Mesenchymal stem cell (in vitro differentiated cells and primary cell): ENCODE measurements around the gene OTOG.

Source experiments
- DNase-seq: peaks from one replicate; pipeline ENCODE4 v3.0.0-alpha.2; 2013
- H2AFZ ChIP-seq: one replicate; pipeline ENCODE4 v1.6.1; 2013; ENCODE audit warnings: low read depth, mild to moderate bottlenecking, control low read depth, inconsistent platforms, low read length, moderate library complexity
- H2AK5ac ChIP-seq: 2 replicates; pipeline ENCODE4 v1.6.1; 2013; ENCODE audit warnings: low read length, moderate library complexity, mild to moderate bottlenecking, inconsistent platforms; ENCODE audit not compliant: severe bottlenecking
- H2BK120ac ChIP-seq: one replicate; pipeline ENCODE4 v1.6.1; 2013; ENCODE audit warnings: low read depth, mild to moderate bottlenecking, inconsistent platforms, low read length, moderate library complexity
- H2BK12ac ChIP-seq, 2 experiments: one replicate each; pipeline ENCODE4 v1.6.1; 2013; ENCODE audit warnings: inconsistent platforms in 2 of 2, low read length in 2 of 2, mild to moderate bottlenecking in 2 of 2, moderate library complexity in 2 of 2, control low read depth in 1 of 2
- H2BK15ac ChIP-seq: one replicate; pipeline ENCODE4 v1.6.1; 2013; ENCODE audit warnings: mild to moderate bottlenecking, low read depth, inconsistent platforms; ENCODE audit not compliant: poor library complexity, severe bottlenecking
- H2BK5ac ChIP-seq: 2 replicates; pipeline ENCODE4 v1.6.1; 2013; ENCODE audit warnings: low read depth, mild to moderate bottlenecking, low read length, control low read depth, inconsistent platforms; ENCODE audit not compliant: poor library complexity, severe bottlenecking
- H3K14ac ChIP-seq, 2 experiments: one replicate each; pipeline ENCODE4 v1.6.1; 2013; ENCODE audit warnings: inconsistent platforms in 2 of 2, low read length in 2 of 2, control low read depth in 1 of 2, mild to moderate bottlenecking in 1 of 2, moderate library complexity in 1 of 2
- H3K18ac ChIP-seq, 2 experiments: one replicate each; pipeline ENCODE4 v1.6.1; 2013; ENCODE audit warnings: inconsistent platforms in 2 of 2, low read length in 2 of 2, control low read depth in 1 of 2, low read depth in 1 of 2, mild to moderate bottlenecking in 1 of 2
- H3K23ac ChIP-seq, 2 experiments: one replicate each; pipeline ENCODE4 v1.6.1; 2013; ENCODE audit warnings: inconsistent platforms in 2 of 2, low read length in 2 of 2, mild to moderate bottlenecking in 2 of 2, moderate library complexity in 2 of 2, control low read depth in 1 of 2
- H3K27ac ChIP-seq: 2 replicates; pipeline ENCODE4 v1.5.1; 2013; ENCODE audit warnings: mild to moderate bottlenecking, moderate library complexity, low read length, control low read depth, inconsistent platforms; ENCODE audit not compliant: poor library complexity, severe bottlenecking
- H3K27me3 ChIP-seq, 2 experiments: 2 replicates each; pipeline versions ENCODE4 v1.6.1 to v1.7.0; 2013; ENCODE audit warnings: low read length in 2 of 2, mild to moderate bottlenecking in 2 of 2, moderate library complexity in 2 of 2, control low read depth in 1 of 2, inconsistent platforms in 1 of 2; ENCODE audit not compliant: control insufficient read depth in 1 of 2, insufficient read depth in 1 of 2
- H3K36me3 ChIP-seq, 2 experiments: 2 replicates each; pipeline versions ENCODE4 v1.6.1 to v1.7.0; 2013; ENCODE audit warnings: low read length in 2 of 2, control low read depth in 1 of 2, inconsistent platforms in 1 of 2, low read depth in 1 of 2, mild to moderate bottlenecking in 1 of 2; ENCODE audit not compliant: insufficient read depth in 2 of 2, control insufficient read depth in 1 of 2
- H3K4ac ChIP-seq, 2 experiments: one replicate each; pipeline ENCODE4 v1.6.1; 2013; ENCODE audit warnings: inconsistent platforms in 2 of 2, low read length in 2 of 2, mild to moderate bottlenecking in 2 of 2, moderate library complexity in 2 of 2, control low read depth in 1 of 2, low read depth in 1 of 2
- H3K4me1 ChIP-seq: 2 replicates; pipeline ENCODE4 v1.6.1; 2013; ENCODE audit warnings: low read depth, low read length, control low read depth; ENCODE audit not compliant: control insufficient read depth, insufficient read depth
- H3K4me2 ChIP-seq: 2 replicates; pipeline ENCODE4 v1.6.1; 2013; ENCODE audit warnings: low read length, mild to moderate bottlenecking, inconsistent platforms; ENCODE audit not compliant: poor library complexity, severe bottlenecking
- H3K4me3 ChIP-seq, 2 experiments: 2 replicates each; pipeline versions ENCODE4 v1.5.1 to v1.7.0; 2013; ENCODE audit warnings: low read length in 2 of 2, mild to moderate bottlenecking in 2 of 2, control low read depth in 1 of 2, low read depth in 1 of 2; ENCODE audit not compliant: insufficient read depth in 1 of 2
- H3K79me1 ChIP-seq: replicated peaks from 2 replicates; pipeline ENCODE4 v1.6.1; 2013; ENCODE audit warnings: mild to moderate bottlenecking, control low read depth, low read length, inconsistent platforms; ENCODE audit not compliant: poor library complexity, severe bottlenecking
- H3K9ac ChIP-seq: 2 replicates; pipeline ENCODE4 v1.7.0; 2013; ENCODE audit warnings: mild to moderate bottlenecking, low read length, moderate library complexity
- H3K9me3 ChIP-seq: 2 replicates; pipeline ENCODE4 v1.7.0; 2013; ENCODE audit warnings: mild to moderate bottlenecking, low read length; ENCODE audit not compliant: control insufficient read depth
- H4K8ac ChIP-seq: one replicate; pipeline ENCODE4 v1.6.1; 2013; ENCODE audit warnings: inconsistent platforms, mild to moderate bottlenecking, low read length, moderate library complexity
- H4K91ac ChIP-seq: one replicate; pipeline ENCODE4 v1.6.1; 2013; ENCODE audit warnings: mild to moderate bottlenecking, low read length, inconsistent platforms
- WGBS: methylation state at CpG from one replicate; pipeline ENCODE4 v1.1.7; 2013; ENCODE audit warnings: mixed read lengths; 5-methylcytosine and 5-hydroxymethylcytosine counted together

The OTOG gene

GRCh38 chr11:17633279-17633986 is 86.4 kb downstream of the OTOG start:
- no peak overlapping the region for H3K14ac ChIP-seq
- H3K23ac ChIP-seq, result no peak overlapping the region
- H3K27ac ChIP-seq, result no peak overlapping the region
- no peak overlapping the region for H4K91ac ChIP-seq
- DNase-seq, result no peak
- peaks cover 5 to 35% of the 10 kb centered on the region in 2 experiments for H3K27me3 ChIP-seq
- H3K4me1 ChIP-seq, result no peaks in the 10 kb centered on the region
- no peak overlapping the region for H3K9ac ChIP-seq
- H2BK120ac ChIP-seq, result no peak overlapping the region
- WGBS, result 82% methylated on average over 10 of the region's 11 CpGs
- H2AK5ac ChIP-seq, result no peak overlapping the region
- no peak overlapping the region for H3K4me3 ChIP-seq
- no peak overlapping the region for H3K18ac ChIP-seq
- H2AFZ ChIP-seq, result no peak overlapping the region
- no peak overlapping the region for H2BK15ac ChIP-seq
- H3K9me3 ChIP-seq, result no peaks in the 10 kb centered on the region
- H2BK12ac ChIP-seq, result no peak overlapping the region
- no peak overlapping the region for H4K8ac ChIP-seq
- no peaks in the 10 kb centered on the region for H3K36me3 ChIP-seq
- no peak overlapping the region for H3K4me2 ChIP-seq
- H2BK5ac ChIP-seq, result no peak overlapping the region
- H3K4ac ChIP-seq, result no peak overlapping the region
- no peaks in the 10 kb centered on the region for H3K79me1 ChIP-seq

- Histone ChIP-seq H3K4me3 (no peak overlapping the region), H2BK120ac (no peak overlapping the region), H2AFZ (no peak overlapping the region), H3K4me2 (no peak overlapping the region), H3K27me3 (peaks cover 5 to 30% of the 10 kb centered on the region in 2 experiments), H2BK5ac (no peak overlapping the region), H3K23ac (no peak overlapping the region), H2BK15ac (no peak overlapping the region), H4K91ac (no peak overlapping the region), H3K14ac (no peak overlapping the region), H3K4me1 (no peaks in the 10 kb centered on the region), H2BK12ac (no peak overlapping the region), H3K9ac (no peak overlapping the region), H3K4ac (no peak overlapping the region), H3K36me3 (no peaks in the 10 kb centered on the region), H2AK5ac (no peak overlapping the region), H3K18ac (no peak overlapping the region), H3K9me3 (no peaks in the 10 kb centered on the region), H3K27ac (no peak overlapping the region), H4K8ac (no peak overlapping the region), H3K79me1 (no peaks in the 10 kb centered on the region)
- no peak for DNase-seq
- WGBS, result 73% methylated on average over 13 of the region's 14 CpGs
Measured at GRCh38 chr11:17633987-17634775, 87.1 kb downstream of the OTOG start.

GRCh38 chr11:17634776-17635550 is 87.9 kb downstream of the OTOG start:
- no peak for DNase-seq
- WGBS, result 84% methylated on average over 20 of the region's 25 CpGs

GRCh38 chr11:17635551-17635938 is 88.5 kb downstream of the OTOG start:
- no peaks in the 10 kb centered on the region for H3K9me3 ChIP-seq
- no peak overlapping the region for H3K9ac ChIP-seq
- no peak overlapping the region for H2AFZ ChIP-seq
- H2AK5ac ChIP-seq, result no peak overlapping the region
- no peak overlapping the region for H3K4me2 ChIP-seq
- no peaks in the 10 kb centered on the region for H3K79me1 ChIP-seq
- H4K91ac ChIP-seq, result no peak overlapping the region
- no peak overlapping the region for H2BK12ac ChIP-seq
- no peak for DNase-seq
- H2BK120ac ChIP-seq, result no peak overlapping the region
- no peak overlapping the region for H4K8ac ChIP-seq
- no peak overlapping the region for H3K4ac ChIP-seq
- no peak overlapping the region for H3K27ac ChIP-seq
- no peak overlapping the region for H3K18ac ChIP-seq
- 77% methylated on average over 9 of the region's 9 CpGs for WGBS
- H2BK15ac ChIP-seq, result no peak overlapping the region
- no peak overlapping the region for H2BK5ac ChIP-seq
- H3K4me3 ChIP-seq, result no peak overlapping the region
- H3K4me1 ChIP-seq, result no peaks in the 10 kb centered on the region
- H3K27me3 ChIP-seq, result peaks cover 0 to 20% of the 10 kb centered on the region in 2 experiments
- H3K23ac ChIP-seq, result no peak overlapping the region
- H3K36me3 ChIP-seq, result no peaks in the 10 kb centered on the region
- no peak overlapping the region for H3K14ac ChIP-seq

More at GRCh38 chr11:17634776-17635550, 87.9 kb downstream of the OTOG start:
- Histone ChIP-seq H2BK15ac (no peak overlapping the region), H3K9me3 (no peaks in the 10 kb centered on the region), H3K18ac (no peak overlapping the region), H3K79me1 (no peaks in the 10 kb centered on the region), H2AK5ac (no peak overlapping the region), H4K91ac (no peak overlapping the region), H3K36me3 (no peaks in the 10 kb centered on the region), H4K8ac (no peak overlapping the region), H2BK5ac (no peak overlapping the region), H3K4ac (no peak overlapping the region), H2AFZ (no peak overlapping the region), H2BK120ac (no peak overlapping the region), H2BK12ac (no peak overlapping the region), H3K23ac (no peak overlapping the region), H3K4me2 (no peak overlapping the region), H3K4me3 (no peak overlapping the region), H3K9ac (no peak overlapping the region), H3K27me3 (peaks cover 2 to 24% of the 10 kb centered on the region in 2 experiments), H3K27ac (no peak overlapping the region), H3K14ac (no peak overlapping the region), H3K4me1 (no peaks in the 10 kb centered on the region)
